Erythroblast (primary cell): Measurements from ENCODE around the gene LLGL2.

Source experiments
- GATA1 ChIP-seq: IDR thresholded peaks from 2 replicates; pipeline ENCODE4 v1.6.1; 2011; ENCODE audit warnings: low read depth, mild to moderate bottlenecking, control low read depth, low read length, moderate library complexity
- POLR2A ChIP-seq: IDR thresholded peaks from 2 replicates; pipeline ENCODE4 v1.6.1; 2011; ENCODE audit warnings: mild to moderate bottlenecking, low read length

GRCh38 chr17:75498039-75498725 is 27.3 kb upstream of the LLGL2 start:
- TF ChIP-seq POLR2A (no peak), GATA1 (no peak)
